NB4 (cell line): ENCODE results near the gene EPHA6.

Experiments
- CTCF ChIP-seq: IDR thresholded peaks from one replicate; pipeline ENCODE4 v1.5.1; 2012; ENCODE audit warnings: low read depth, low read length
- MAX ChIP-seq: IDR thresholded peaks from 2 replicates; pipeline ENCODE4 v1.6.1; 2011; ENCODE audit warnings: low read depth, low read length
- POLR2A ChIP-seq: IDR thresholded peaks from 2 replicates; pipeline ENCODE4 v1.6.1; 2011; ENCODE audit warnings: mild to moderate bottlenecking; ENCODE audit not compliant: insufficient read length; ENCODE audit errors: extremely low read depth

- no peak for TF ChIP-seq POLR2A
- TF ChIP-seq MAX = no peak
- TF ChIP-seq CTCF = no peak
These were observed 383.4 kb downstream of the EPHA6 start for GRCh38 chr3:97197830-97198229.
